MM.1S (cell line): Measurements from ENCODE around the gene SHISA7.

Experiments
- CTCF ChIP-seq: fragments of 300-600 bp; sonication (generic); IDR thresholded peaks from 2 replicates; pipeline ENCODE4 v1.5.1; 2016; ENCODE audit warnings: antibody characterized with exemption, low read length, mixed read lengths
- EZH2 ChIP-seq: fragments of 300-600 bp; sonication (generic); optimal IDR thresholded peaks from 2 replicates; pipeline ENCODE3; 2017; ENCODE audit warnings: low read depth, mild to moderate bottlenecking, antibody characterized with exemption, low read length, mixed read lengths

- no peak for TF ChIP-seq EZH2
- no peak for TF ChIP-seq CTCF
Observed at GRCh38 chr19:55435020-55435419, 8.1 kb downstream of the SHISA7 start.
